ENCODE results near the gene CTXN2. TPM values are rescaled to one million over a fixed set of nuclear protein-coding genes. Genes with fewer than 3 reads are reported as not detected.

Gene CTXN2
- polyA plus RNA-seq (2011; rRNA removed) = not detected in 2 replicates
- not detected in 2 replicates for polyA minus RNA-seq (2011; rRNA and poly(A)+ RNA removed)

DNA sequence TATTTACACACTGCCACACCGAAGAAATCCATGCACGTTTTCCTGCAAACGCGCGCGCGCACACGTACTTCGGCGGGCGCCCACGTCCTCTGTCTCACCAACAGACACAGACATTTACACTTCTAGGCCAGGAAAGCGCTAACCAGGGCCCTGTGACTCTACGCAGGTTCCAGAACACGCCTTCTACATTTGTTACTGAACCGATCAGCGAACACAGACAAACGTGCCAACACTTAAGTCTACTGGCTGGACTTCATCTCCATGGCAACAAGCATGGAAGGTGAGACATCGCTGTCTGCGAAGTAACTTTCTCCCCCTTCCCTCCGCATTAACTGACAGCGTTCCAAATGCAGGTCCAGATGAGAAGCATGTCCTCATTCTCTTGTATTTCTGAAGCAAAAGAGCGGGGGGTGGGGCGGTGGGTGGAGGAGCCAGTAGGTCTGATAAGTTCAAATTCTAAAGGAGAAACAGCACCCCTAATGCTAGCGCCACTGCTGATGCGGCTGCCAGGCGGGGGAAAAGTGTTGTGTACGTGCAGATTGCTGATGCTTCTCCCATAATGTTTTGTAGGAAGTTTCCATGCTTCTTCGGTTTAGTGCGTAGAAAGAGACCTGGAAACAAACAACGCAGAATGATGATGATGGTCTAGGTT is at the start of gene CTXN2:
TSS of gene CTXN2 (plus strand) at position 92 of the 652 bp plus-strand sequence. CDS start 9,636 bp downstream, outside the sequence.
- CTCF ChIA-PET = no interaction called here
- no peak for DNase-seq (ENCODE audit: low read depth)
- TF ChIP-seq, protein P1, sequence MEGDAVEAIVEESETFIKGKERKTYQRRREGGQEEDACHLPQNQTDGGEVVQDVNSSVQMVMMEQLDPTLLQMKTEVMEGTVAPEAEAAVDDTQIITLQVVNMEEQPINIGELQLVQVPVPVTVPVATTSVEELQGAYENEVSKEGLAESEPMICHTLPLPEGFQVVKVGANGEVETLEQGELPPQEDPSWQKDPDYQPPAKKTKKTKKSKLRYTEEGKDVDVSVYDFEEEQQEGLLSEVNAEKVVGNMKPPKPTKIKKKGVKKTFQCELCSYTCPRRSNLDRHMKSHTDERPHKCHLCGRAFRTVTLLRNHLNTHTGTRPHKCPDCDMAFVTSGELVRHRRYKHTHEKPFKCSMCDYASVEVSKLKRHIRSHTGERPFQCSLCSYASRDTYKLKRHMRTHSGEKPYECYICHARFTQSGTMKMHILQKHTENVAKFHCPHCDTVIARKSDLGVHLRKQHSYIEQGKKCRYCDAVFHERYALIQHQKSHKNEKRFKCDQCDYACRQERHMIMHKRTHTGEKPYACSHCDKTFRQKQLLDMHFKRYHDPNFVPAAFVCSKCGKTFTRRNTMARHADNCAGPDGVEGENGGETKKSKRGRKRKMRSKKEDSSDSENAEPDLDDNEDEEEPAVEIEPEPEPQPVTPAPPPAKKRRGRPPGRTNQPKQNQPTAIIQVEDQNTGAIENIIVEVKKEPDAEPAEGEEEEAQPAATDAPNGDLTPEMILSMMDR (IDR thresholded peaks at IDR 0.05; ENCODE audit: insufficient read depth, low read depth, low read length) = no peak
- POLR2A ChIA-PET = no interaction called here
- no peaks in the 10 kb centered on the region for H3K36me3 ChIP-seq (ENCODE audit: control insufficient read depth, insufficient read depth, low read length)
- no peak within 1 kb of the TSS for H3K4me3 ChIP-seq (ENCODE audit: low read depth, low read length)
- H3K27me3 ChIP-seq (ENCODE audit: control insufficient read depth, insufficient read depth, low read length) = peaks cover 3% of the 10 kb centered on the region; the same call in 1 of the 2 replicates

DNA sequence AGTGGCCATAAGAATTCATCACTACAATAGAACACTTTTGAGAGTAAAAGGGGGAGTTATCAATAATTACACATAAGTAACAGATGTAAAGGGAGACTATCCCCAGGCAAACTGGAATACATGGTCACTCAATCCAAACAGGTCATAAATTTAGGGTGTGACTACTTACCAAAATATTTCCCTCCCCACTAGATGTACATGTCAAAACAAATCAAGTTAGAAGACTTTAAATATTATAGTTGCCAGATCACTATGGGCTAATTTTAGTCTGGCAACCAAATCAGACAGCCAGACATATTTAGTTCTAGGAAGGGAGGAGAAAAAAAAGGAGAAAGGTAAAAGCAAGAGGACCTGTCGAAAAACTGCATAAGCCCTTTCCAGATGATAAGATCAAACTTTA is 47.6 kb upstream of the CTXN2 start:
- Histone ChIP-seq H3K36me3 (ENCODE audit: control insufficient read depth, insufficient read depth, low read length) (no peaks in the 10 kb centered on the region), H3K4me3 (ENCODE audit: low read depth, low read length) (no peak overlapping the region), H3K27me3 (ENCODE audit: control insufficient read depth, insufficient read depth, low read length) (no peaks in the 10 kb centered on the region)
- no peak for DNase-seq (ENCODE audit: low read depth)
- CTCF ChIA-PET = no interaction called here
- POLR2A ChIA-PET = no interaction called here
- TF ChIP-seq, protein P1 (IDR thresholded peaks at IDR 0.05; ENCODE audit: insufficient read depth, low read depth, low read length) = no peak

DNA sequence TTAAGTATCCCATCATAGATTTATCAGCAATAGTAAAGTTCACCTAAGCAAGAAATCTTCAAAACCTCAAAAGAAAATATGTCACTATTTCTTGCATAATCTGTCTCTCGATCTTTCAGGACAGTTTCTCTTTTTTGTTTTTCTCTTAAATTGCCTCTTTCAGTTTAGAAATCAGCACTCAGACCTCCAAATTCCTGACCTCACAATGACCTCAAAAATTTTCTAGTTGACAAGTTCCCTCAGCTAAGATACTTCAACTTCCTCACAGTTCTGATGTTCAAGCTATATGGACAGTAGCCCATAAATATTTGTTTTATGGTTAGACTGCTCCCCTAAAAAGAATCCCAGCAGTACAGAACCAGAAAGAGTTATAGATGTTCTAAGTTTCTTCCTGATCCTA is 46.6 kb upstream of the CTXN2 start:
- Histone ChIP-seq H3K4me3 (ENCODE audit: low read depth, low read length) (no peak overlapping the region), H3K27me3 (ENCODE audit: control insufficient read depth, insufficient read depth, low read length) (no peaks in the 10 kb centered on the region), H3K36me3 (ENCODE audit: control insufficient read depth, insufficient read depth, low read length) (no peaks in the 10 kb centered on the region)
- POLR2A ChIA-PET = no interaction called here
- CTCF ChIA-PET = no interaction called here
- no peak for DNase-seq (ENCODE audit: low read depth)
- TF ChIP-seq, protein P1 (IDR thresholded peaks at IDR 0.05; ENCODE audit: insufficient read depth, low read depth, low read length) = no peak

DNA sequence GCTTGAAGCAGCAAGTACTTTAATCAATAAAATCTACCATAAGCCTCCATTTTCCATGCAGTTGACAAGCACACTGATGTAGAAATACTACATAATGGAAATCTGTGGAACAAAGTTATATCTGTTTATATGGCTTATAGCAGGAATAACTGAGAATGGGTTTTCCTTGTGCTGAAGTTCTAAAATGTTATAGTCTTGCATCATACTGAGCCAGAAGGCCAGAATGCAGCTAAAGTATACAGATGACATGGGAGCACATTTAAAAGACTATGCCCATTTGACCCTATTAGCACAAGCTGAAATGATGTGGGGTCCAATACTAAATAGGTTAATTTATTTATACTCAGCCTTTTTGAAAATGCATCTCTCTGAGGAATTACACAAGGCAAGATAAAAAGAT is 45.5 kb upstream of the CTXN2 start:
- CTCF ChIA-PET = no interaction called here
- POLR2A ChIA-PET = no interaction called here
- Histone ChIP-seq H3K36me3 (ENCODE audit: control insufficient read depth, insufficient read depth, low read length) (no peaks in the 10 kb centered on the region), H3K27me3 (ENCODE audit: control insufficient read depth, insufficient read depth, low read length) (no peaks in the 10 kb centered on the region), H3K4me3 (ENCODE audit: low read depth, low read length) (no peak overlapping the region)
- TF ChIP-seq, protein P1 (IDR thresholded peaks at IDR 0.05; ENCODE audit: insufficient read depth, low read depth, low read length) = no peak
- no peak for DNase-seq (ENCODE audit: low read depth)

DNA sequence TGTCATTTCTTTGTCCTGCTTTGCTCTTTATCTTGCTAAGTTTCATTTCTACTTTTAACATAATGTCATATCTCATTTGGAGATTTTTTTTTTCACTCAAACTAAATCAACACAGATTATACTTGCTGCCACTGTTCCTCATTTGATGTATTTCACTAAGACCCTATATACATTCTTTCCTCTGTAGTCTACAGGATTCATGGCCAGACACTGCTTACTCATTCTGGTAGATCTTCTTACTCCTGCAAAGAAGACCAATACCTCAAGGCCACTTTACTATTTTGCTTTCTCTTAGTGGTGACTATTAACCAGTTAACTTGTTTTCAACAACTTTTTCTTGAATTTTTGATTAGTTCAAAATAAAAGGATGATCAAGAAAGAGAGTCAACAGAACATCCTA is 44.1 kb upstream of the CTXN2 start:
- ChIA-PET CTCF (no interaction called here), POLR2A (no interaction called here)
- Histone ChIP-seq H3K4me3 (ENCODE audit: low read depth, low read length) (no peak overlapping the region), H3K27me3 (ENCODE audit: control insufficient read depth, insufficient read depth, low read length) (no peaks in the 10 kb centered on the region), H3K36me3 (ENCODE audit: control insufficient read depth, insufficient read depth, low read length) (no peaks in the 10 kb centered on the region)
- no peak for DNase-seq (ENCODE audit: low read depth)
- TF ChIP-seq, protein P1 (IDR thresholded peaks at IDR 0.05; ENCODE audit: insufficient read depth, low read depth, low read length) = no peak
